GM18858 (cell line): ENCODE measurements around the gene ZNF714.
"Not testable (repeated sequence)": the region's sequence is repeated elsewhere in the genome, so short reads cannot be mapped to it uniquely, and the experiment has no call there.

Experiments used
- ATAC-seq: cut with Tn5 transposase; IDR thresholded peaks from one replicate; pipeline ENCODE4 v1.9.1; 2021; ENCODE audit not compliant: unreplicated experiment

The ZNF714 gene

GRCh38 chr19:21130097-21130775, 48.2 kb downstream of the ZNF714 start:
- ATAC-seq: no peak

DNA sequence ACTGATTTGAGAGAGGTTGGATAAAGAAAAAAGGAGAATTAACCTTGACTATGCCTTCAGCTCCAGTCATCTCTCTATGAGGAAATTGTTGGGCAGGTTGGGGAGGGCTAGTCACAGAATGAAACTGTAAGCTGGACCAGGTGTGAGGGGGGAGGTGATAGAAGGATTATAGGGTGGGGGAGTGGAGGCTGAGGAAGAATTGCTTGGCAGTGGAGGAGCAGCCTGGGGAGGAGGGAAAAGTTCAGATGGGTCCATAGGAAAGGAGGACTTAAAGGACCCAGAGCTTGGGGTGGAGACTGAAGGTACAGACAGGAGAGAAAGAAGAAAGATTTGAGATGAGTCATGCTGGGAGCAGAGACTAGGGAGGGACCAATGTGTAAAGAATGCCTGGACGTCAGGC, 51.6 kb downstream of the ZNF714 start:
- no peak for ATAC-seq

DNA sequence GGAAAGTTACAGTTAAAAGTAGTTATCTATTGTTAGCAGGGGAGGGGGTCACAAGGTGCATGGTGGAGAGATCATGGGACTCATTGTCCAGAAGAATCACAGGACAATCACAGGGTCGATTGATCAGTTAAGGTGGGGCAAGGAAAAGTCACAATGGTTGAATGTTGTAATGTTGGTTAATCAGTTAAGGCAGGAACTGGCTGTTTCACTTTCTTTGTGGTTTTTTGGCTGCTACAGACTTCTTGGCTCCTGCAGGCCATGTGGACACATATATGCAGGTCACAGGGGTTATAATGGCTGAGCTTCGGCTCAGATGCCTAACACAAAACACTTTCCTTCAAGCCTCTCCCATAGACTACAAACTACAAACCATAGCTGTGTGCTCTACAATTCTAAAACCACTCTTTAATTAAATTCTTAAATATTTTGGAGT, 52.9 kb downstream of the ZNF714 start:
- no peak for ATAC-seq

- ATAC-seq: no peak
Measured at GRCh38 chr19:21135433-21135832, 53.4 kb downstream of the ZNF714 start.

DNA sequence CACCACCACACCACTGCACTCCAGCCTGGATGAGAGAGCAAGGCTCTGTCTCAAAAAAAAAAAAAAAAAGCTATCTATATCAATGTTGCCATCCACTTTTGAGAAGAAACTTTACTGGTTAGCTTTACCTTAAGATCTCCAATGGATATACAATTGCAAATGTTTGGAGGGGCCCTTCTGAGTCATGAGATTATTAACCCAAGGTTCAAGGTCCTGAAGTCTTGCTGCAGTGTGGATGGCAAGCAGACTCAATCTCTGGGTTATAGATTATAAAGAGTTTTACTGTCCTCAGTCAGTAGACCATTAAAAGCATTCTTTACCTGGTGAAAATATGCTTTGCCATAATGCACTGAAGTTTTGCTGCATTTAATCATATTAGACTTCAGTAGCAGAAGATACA, 56.1 kb downstream of the ZNF714 start:
- ATAC-seq: no peak

DNA sequence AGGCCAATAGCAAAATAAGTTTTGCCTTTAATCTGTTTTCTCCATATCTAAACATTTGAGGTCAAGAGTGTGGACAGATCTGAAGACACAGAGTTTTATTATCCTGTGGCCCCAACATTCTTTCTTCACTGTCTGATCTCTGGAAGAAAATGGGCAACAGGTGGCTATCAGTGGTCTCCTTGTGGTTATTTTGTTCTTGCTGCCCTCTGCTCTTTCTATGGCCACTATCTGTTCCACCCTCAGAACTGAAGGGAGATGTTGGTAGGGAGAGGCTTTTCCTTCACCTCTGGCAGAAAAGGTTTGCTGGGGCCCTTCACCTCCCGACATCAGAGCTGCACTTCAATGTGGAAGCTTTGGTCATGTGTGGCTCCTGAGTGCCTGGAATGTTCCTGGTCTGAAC, 59.0 kb downstream of the ZNF714 start:
- ATAC-seq: not testable (repeated sequence)

- peak; percentile 99 for ATAC-seq
Measured at GRCh38 chr19:21141787-21142464, 59.9 kb downstream of the ZNF714 start, which contains the start of gene ZNF431. ZNF431 (plus strand) TSS chr19:21142040; CDS start chr19:21142184, 144 bp downstream.

DNA sequence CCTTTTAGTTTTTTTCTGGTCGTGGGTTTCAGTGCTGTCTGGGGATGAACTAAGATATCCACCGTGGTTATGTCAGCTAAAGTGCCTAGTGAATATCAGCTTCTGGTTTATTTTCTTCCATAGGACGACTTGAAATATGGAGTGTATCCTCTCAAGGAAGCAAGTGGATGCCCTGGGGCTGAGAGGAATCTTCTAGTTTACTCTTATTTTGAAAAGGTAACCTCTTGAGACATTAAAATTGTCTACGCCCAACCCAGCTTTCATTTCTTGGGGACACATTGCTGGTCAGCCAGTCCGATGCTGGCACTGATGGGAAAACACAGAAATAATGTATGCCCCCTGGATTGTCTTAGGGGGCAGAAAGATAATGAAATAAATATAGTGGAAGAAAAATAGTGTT, 61.4 kb downstream of the ZNF714 start:
- ATAC-seq: no peak

DNA sequence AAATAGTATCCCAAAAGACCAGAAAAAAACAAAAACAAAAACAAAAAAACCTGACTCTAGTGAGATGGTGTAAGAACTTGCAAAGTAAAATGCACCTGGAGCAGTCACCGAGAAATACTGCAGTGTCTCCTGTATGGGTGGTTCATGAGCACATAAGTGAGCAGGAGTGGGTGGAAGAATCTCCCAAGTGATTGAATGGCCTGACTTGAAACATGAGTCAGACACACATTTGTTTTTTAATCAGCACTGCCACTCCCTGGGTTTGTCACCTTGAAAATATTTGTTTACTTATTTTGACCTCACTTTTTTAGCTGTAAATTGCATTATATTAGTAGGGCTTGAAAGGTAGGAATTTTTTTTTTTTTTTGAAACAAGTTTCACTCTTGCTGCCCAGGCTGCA, 61.9 kb downstream of the ZNF714 start:
- ATAC-seq: no peak

DNA sequence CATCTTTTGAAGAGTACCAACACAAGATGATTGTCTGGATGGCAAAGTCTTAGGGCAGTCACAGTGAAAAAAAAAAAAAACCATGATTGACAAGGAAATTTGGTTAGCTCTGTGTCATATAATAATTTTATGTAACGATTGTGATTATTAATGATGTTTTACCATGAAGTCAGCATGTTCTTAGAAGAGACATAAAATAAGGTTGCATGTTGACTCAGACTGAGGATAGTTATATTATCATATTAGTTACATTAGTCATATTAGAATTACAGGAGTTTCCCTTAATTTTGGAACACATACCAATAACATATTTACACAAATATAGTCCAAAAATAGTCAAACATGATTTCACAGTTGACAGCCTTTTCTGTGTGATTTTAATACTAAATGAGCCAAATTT, 65.5 kb downstream of the ZNF714 start:
- no peak for ATAC-seq

GRCh38 chr19:21148681-21149080, 66.7 kb downstream of the ZNF714 start:
- no peak for ATAC-seq

- ATAC-seq: no peak
Measured at GRCh38 chr19:21149877-21150276, 67.9 kb downstream of the ZNF714 start.

- no peak for ATAC-seq
Measured at GRCh38 chr19:21151460-21151859, 69.5 kb downstream of the ZNF714 start.

DNA sequence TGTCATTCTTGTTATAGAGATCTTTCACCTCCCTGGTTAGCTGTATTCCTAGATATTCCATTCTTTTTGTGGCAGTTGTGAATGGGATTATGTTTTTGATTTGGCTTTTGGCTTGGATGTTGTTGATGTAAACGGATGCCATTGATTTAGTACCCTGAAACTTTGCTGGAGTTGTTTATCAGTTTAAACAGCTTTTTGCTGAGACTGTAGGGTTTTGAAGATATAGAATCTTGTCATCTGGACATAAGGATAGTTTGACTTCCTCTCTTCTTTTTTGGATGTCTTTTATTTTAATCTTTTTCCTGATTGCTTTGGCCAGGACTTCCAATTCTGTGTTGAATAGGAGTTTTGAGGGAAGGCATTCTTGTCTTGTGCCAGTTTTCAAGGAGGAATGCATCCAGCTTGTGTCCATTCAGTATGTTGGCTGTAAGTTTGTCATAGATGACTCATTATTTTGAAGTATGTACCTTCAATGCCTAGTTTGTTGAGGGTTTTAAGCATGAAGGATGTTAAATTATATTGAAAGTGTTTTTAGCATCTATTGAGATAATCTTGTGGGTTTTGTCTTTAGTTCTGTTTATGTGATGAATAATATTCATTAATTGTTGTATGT, 76.6 kb downstream of the ZNF714 start:
- ATAC-seq: no peak

- no peak for ATAC-seq
Measured at GRCh38 chr19:21164541-21164940, 82.5 kb downstream of the ZNF714 start.

GRCh38 chr19:21166436-21166835, 84.4 kb downstream of the ZNF714 start:
- no peak for ATAC-seq
